Adrenal gland (tissue), 12 donors: ENCODE data around the gene ETV6. TPM values are rescaled to one million over a fixed set of nuclear protein-coding genes. Genes with fewer than 3 reads are reported as not detected.

ENCODE experiments used
- DNase-seq, 7 donors: peaks; one replicate each; pipeline ENCODE4 v3.0.0-alpha.2; 2019 to 2020
- H3K27ac ChIP-seq, 5 donors: fragments of 200-600 bp; sonication (generic) in 4 of 5; 1 replicate in 3 of 5; 2 replicates in 2 of 5; pipeline versions ENCODE4 v1.5.1 to v1.8.0; 2016 to 2020; ENCODE audit warnings: mild to moderate bottlenecking in 1 of 5
- H3K27me3 ChIP-seq: fragments of 200-600 bp; 2 replicates; pipeline ENCODE4 v1.8.0; 2021
- H3K36me3 ChIP-seq, 2 donors: fragments of 200-600 bp; replicated peaks in 1 of 2; 1 replicate in 1 of 2; 2 replicates in 1 of 2; pipeline versions ENCODE4 v1.5.1 to v1.8.0; 2018 to 2022
- H3K4me1 ChIP-seq, 2 donors: fragments of 200-600 bp; replicated peaks in 1 of 2; 1 replicate in 1 of 2; 2 replicates in 1 of 2; pipeline versions ENCODE4 v1.5.1 to v1.8.0; 2018 to 2021
- H3K4me3 ChIP-seq, 4 donors: fragments of 200-600 bp; sonication (generic) in 3 of 4; one replicate each; pipeline ENCODE4 v1.5.1; 2016 to 2018
- H3K9me3 ChIP-seq, 3 donors: fragments of 200-600 bp; sonication (generic) in 1 of 3; replicated peaks in 1 of 3; 1 replicate in 2 of 3; 2 replicates in 1 of 3; pipeline versions ENCODE4 v1.5.1 to v1.8.0; 2016 to 2021
- CTCF ChIP-seq, 6 experiments: fragments of 450-650 bp in 4 of 6; fragments of 200-600 bp in 2 of 6; sonication (generic) in 1 of 6; IDR thresholded peaks; 1 replicate in 5 of 6; 2 replicates in 1 of 6; pipeline versions ENCODE4 v1.5.1 to v1.8.0; 2016 to 2021; ENCODE audit warnings: antibody characterized with exemption in 6 of 6, mild to moderate bottlenecking in 2 of 6, moderate library complexity in 1 of 6
- POLR2A ChIP-seq, 2 donors: fragments of 450-650 bp; IDR thresholded peaks; one replicate each; pipeline ENCODE4 v1.6.1; 2017; ENCODE audit warnings: antibody characterized with exemption in 2 of 2, mild to moderate bottlenecking in 2 of 2, moderate library complexity in 1 of 2
- WGBS, 4 donors: extraction: QIAGEN DNeasy Blood & Tissue Kit in 2 of 4; methylation state at CpG; one replicate each; pipeline versions ENCODE4 v1.1.5 to v1.1.7; 2013 to 2017; 5-methylcytosine and 5-hydroxymethylcytosine counted together
- intact Hi-C, 2 donors: fragments of 100-400 bp; cut with DNase I; formaldehyde crosslinking; loops; one replicate each; pipeline versions ENCODE4 v1.14.1 to v1.15.0; 2022 to 2023
- polyA plus RNA-seq, 3 donors: library from polyadenylated mRNA; stranded (reverse); fragments of 200-250 nt in 2 of 3; fragments of 350-450 nt in 1 of 3; fragmentation: Illumina TruSeq in 1 of 3; extraction: RNeasy Lipid Tissue Mini Kit (QIAGEN cat#74804) in 1 of 3; gene quantifications; one replicate each; pipeline ENCODE4 v1.2.3, GENCODE V29; 2013 to 2014
- total RNA-seq, 9 donors: library from RNA; depleted of rRNA in 4 of 9; stranded (reverse); fragments of >200 nt in 4 of 9; fragments of 120-200 nt in 1 of 9; fragmentation: NEBNext Ultra II Directional in 1 of 9; extraction: Animal tissue kit (Norgen Biotek cat#: 25700) in 1 of 9; gene quantifications; one replicate each; pipeline versions ENCODE4 v1.1.0 to v1.2.4, GENCODE V29; 2013 to 2023
- donor health status: healthy with polysubstance abuse.
- donor health status: Bipolar disorder and iron deficiency.
- donor health status: DM: yes; HTN: yes; CAD: no.
- donor health status: DM: no; HTN: no; CAD: no.
- donor health status: DM: no; HTN: no; CAD: no.
- donor health status: DM: yes; HTN: yes; CAD: no.

Gene ETV6
- total and polyA plus RNA-seq, 12 donors: 9.6 to 46.6 (median 19.5) TPM

GRCh38 chr12:11929714-11930113, 280.2 kb downstream of the ETV6 start:
- Histone ChIP-seq H3K9me3 (no peaks in the 10 kb centered on the region), H3K27me3 (no peaks in the 10 kb centered on the region), H3K4me3 (no peak overlapping the region), H3K4me1 (no peaks in the 10 kb centered on the region), H3K27ac (no peak overlapping the region), H3K36me3 (no peaks in the 10 kb centered on the region)
- intact Hi-C loops: no loop called here
- DNase-seq: no peak
- WGBS, 4 donors: 89 to 100% (median 97%) methylated on average over 3 of the region's 3 CpGs
- TF ChIP-seq POLR2A (IDR thresholded peaks at IDR 0.05) (no peak), CTCF (IDR thresholded peaks at IDR 0.05) (no peak)

- WGBS, 4 donors: 91 to 95% (median 93%) methylated on average over 4 of the region's 4 CpGs
- intact Hi-C loops: no loop called here
These were observed 289.7 kb downstream of the ETV6 start for GRCh38 chr12:11939223-11939622.

GRCh38 chr12:11941606-11942337, 292.3 kb downstream of the ETV6 start:
- TF ChIP-seq CTCF (IDR thresholded peaks at IDR 0.05): no peak
- intact Hi-C loops: no loop called here
- Histone ChIP-seq H3K27ac (no peak overlapping the region), H3K4me3 (no peak overlapping the region), H3K27me3 (no peaks in the 10 kb centered on the region), H3K36me3 (no peaks in the 10 kb centered on the region), H3K4me1 (no peaks in the 10 kb centered on the region), H3K9me3 (no peaks in the 10 kb centered on the region)
- no peak for DNase-seq
- 57 to 77% (median 64%) methylated on average over 1 of the region's 1 CpG for WGBS, 4 donors

More at GRCh38 chr12:11939223-11939622, 289.7 kb downstream of the ETV6 start:
- H3K9me3 ChIP-seq: no peaks in the 10 kb centered on the region
- no peak overlapping the region for H3K4me3 ChIP-seq
- H3K27me3 ChIP-seq: no peaks in the 10 kb centered on the region
- no peak for DNase-seq
- no peaks in the 10 kb centered on the region for H3K4me1 ChIP-seq
- TF ChIP-seq POLR2A (IDR thresholded peaks at IDR 0.05) (no peak), CTCF (IDR thresholded peaks at IDR 0.05) (no peak)
- no peaks in the 10 kb centered on the region for H3K36me3 ChIP-seq
- no peak overlapping the region for H3K27ac ChIP-seq

- DNase-seq: no peak
- TF ChIP-seq CTCF (IDR thresholded peaks at IDR 0.05): no peak
- no peak for TF ChIP-seq POLR2A (IDR thresholded peaks at IDR 0.05)
- no peaks in the 10 kb centered on the region for H3K27me3 ChIP-seq
- no peak overlapping the region for H3K4me3 ChIP-seq
- WGBS, 4 donors: 80 to 89% (median 83%) methylated on average over 11 to 12 of the region's 12 CpGs
- no peak overlapping the region for H3K27ac ChIP-seq
- H3K36me3 ChIP-seq: no peaks in the 10 kb centered on the region
- intact Hi-C loops: no loop called here
- no peaks in the 10 kb centered on the region for H3K9me3 ChIP-seq
- no peaks in the 10 kb centered on the region for H3K4me1 ChIP-seq
These were observed 294.6 kb downstream of the ETV6 start for GRCh38 chr12:11943919-11944700.
